Measurements from ENCODE around the gene LPP.

LPP gene

DNA sequence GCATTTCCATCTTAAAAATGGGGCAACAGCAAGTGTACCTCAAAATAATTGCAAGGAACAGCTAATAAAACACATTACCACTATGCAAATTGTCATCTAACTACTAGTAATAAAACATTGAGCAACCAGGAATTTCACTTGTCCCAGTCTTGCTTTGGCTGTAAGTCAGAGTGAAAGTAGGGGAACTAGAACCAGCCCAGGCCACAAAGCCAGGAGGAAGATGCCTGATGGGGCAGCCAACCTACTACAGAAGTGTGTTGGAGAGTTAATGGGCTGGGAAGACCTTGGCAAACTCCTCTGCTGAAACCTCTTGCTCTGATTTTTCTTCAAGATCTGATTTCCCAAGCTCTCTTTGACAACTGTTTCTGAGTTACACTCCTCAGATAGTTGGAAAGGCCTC lies 40.2 kb upstream of the LPP start:
- Histone ChIP-seq H3K9me2 (ENCODE audit: low read depth, low read length) (no peaks in the 10 kb centered on the region), H4K20me1 (ENCODE audit: insufficient read depth, low read length) (no peaks in the 10 kb centered on the region), H3K79me2 (ENCODE audit: insufficient read depth, low read length) (no peaks in the 10 kb centered on the region), H3K9me3 (ENCODE audit: low read length) (no peaks in the 10 kb centered on the region), H3F3A (ENCODE audit: insufficient read depth, low read length) (no peaks in the 10 kb centered on the region), H3K36me3 (ENCODE audit: insufficient read depth, low read length) (no peaks in the 10 kb centered on the region), H3K4me1 (ENCODE audit: insufficient read depth, low read length, severe bottlenecking) (peaks cover 47% of the 10 kb centered on the region), H2AFZ (ENCODE audit: low read length) (no peak overlapping the region), H3K4me2 (ENCODE audit: low read length) (no peak overlapping the region), H3K9ac (ENCODE audit: low read length) (no peak overlapping the region), H3K4me3 (ENCODE audit: low read depth, low read length, poor library complexity, severe bottlenecking) (no peak overlapping the region), H3K27ac (ENCODE audit: low read depth, low read length, poor library complexity, severe bottlenecking) (no peak overlapping the region), H3K27me3 (ENCODE audit: insufficient read depth, low read length) (no peaks in the 10 kb centered on the region)
- TF ChIP-seq EZH2 (IDR thresholded peaks at IDR 0.05; ENCODE audit: borderline replicate concordance, low read length) = no peak

DNA sequence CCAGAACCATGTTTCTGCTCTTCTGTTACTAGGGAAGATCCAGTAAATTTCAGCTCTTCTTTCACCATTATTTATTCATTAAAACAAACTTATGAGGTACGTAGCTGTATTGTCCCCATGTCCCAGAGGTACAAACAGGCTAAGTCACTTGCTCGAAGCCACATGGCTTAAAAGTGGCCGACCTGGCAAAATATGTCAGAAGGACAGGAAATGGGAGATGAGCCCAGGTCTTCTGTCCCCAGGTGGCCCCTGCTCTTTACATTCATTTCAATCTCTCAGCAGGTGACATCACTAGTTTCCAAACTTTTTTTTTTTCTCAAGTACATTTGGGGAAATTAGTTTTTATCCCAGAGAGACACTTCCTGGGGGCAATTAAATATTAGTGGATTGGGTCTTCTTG lies 34.1 kb upstream of the LPP start:
- Histone ChIP-seq H3F3A (ENCODE audit: insufficient read depth, low read length) (no peaks in the 10 kb centered on the region), H4K20me1 (ENCODE audit: insufficient read depth, low read length) (no peaks in the 10 kb centered on the region), H3K9me2 (ENCODE audit: low read depth, low read length) (no peaks in the 10 kb centered on the region), H3K4me2 (ENCODE audit: low read length) (no peak overlapping the region), H3K27me3 (ENCODE audit: insufficient read depth, low read length) (no peaks in the 10 kb centered on the region), H3K9ac (ENCODE audit: low read length) (no peak overlapping the region), H3K4me1 (ENCODE audit: insufficient read depth, low read length, severe bottlenecking) (peaks cover 31% of the 10 kb centered on the region), H3K4me3 (ENCODE audit: low read depth, low read length, poor library complexity, severe bottlenecking) (no peak overlapping the region), H3K9me3 (ENCODE audit: low read length) (no peaks in the 10 kb centered on the region), H3K79me2 (ENCODE audit: insufficient read depth, low read length) (no peaks in the 10 kb centered on the region), H2AFZ (ENCODE audit: low read length) (no peak overlapping the region), H3K36me3 (ENCODE audit: insufficient read depth, low read length) (no peaks in the 10 kb centered on the region), H3K27ac (ENCODE audit: low read depth, low read length, poor library complexity, severe bottlenecking) (no peak overlapping the region)
- no peak for TF ChIP-seq EZH2 (IDR thresholded peaks at IDR 0.05; ENCODE audit: borderline replicate concordance, low read length)
- TF ChIP-seq, protein P1, sequence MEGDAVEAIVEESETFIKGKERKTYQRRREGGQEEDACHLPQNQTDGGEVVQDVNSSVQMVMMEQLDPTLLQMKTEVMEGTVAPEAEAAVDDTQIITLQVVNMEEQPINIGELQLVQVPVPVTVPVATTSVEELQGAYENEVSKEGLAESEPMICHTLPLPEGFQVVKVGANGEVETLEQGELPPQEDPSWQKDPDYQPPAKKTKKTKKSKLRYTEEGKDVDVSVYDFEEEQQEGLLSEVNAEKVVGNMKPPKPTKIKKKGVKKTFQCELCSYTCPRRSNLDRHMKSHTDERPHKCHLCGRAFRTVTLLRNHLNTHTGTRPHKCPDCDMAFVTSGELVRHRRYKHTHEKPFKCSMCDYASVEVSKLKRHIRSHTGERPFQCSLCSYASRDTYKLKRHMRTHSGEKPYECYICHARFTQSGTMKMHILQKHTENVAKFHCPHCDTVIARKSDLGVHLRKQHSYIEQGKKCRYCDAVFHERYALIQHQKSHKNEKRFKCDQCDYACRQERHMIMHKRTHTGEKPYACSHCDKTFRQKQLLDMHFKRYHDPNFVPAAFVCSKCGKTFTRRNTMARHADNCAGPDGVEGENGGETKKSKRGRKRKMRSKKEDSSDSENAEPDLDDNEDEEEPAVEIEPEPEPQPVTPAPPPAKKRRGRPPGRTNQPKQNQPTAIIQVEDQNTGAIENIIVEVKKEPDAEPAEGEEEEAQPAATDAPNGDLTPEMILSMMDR (IDR thresholded peaks at IDR 0.05; ENCODE audit: low read length) = no peak

DNA sequence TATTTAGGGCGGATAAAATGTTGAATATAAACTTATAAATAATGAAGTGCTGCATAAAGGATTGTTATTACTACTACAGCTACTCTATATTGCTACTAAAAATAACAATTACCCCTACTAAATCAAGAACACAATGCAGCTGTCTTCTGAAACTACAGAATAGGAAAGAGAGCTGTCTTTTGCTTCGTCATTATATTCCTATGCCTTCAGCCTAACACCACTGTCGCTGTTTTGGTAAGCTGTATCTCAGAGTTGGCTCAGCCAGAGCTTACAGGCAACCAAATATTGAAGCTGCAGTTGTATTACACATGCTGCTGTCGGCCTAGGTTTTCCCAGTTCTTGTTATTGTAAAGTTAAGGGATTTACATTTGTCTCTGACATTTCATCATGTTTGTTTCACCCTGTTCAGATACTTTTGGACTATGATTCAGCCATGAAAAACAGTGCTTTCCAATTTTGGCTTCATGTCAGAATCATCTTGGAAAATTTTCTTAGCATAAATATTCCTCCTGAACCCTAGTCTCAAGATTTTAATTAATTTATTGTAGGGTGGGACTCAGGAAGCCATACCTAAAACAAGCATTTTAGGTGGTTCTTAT lies 31.3 kb upstream of the LPP start:
- no peaks in the 10 kb centered on the region for H3F3A ChIP-seq (ENCODE audit: insufficient read depth, low read length)
- H3K9me3 ChIP-seq (ENCODE audit: low read length) = no peaks in the 10 kb centered on the region
- TF ChIP-seq, protein P1 (IDR thresholded peaks at IDR 0.05; ENCODE audit: low read length) = no peak
- no peak for TF ChIP-seq EZH2 (IDR thresholded peaks at IDR 0.05; ENCODE audit: borderline replicate concordance, low read length)
- no peaks in the 10 kb centered on the region for H3K9me2 ChIP-seq (ENCODE audit: low read depth, low read length)
- H3K27me3 ChIP-seq (ENCODE audit: insufficient read depth, low read length) = no peaks in the 10 kb centered on the region
- H2AFZ ChIP-seq (ENCODE audit: low read length) = no peak overlapping the region
- no peaks in the 10 kb centered on the region for H3K36me3 ChIP-seq (ENCODE audit: insufficient read depth, low read length)
- H3K79me2 ChIP-seq (ENCODE audit: insufficient read depth, low read length) = no peaks in the 10 kb centered on the region
- H4K20me1 ChIP-seq (ENCODE audit: insufficient read depth, low read length) = no peaks in the 10 kb centered on the region
- H3K4me1 ChIP-seq (ENCODE audit: insufficient read depth, low read length, severe bottlenecking) = peaks cover 34% of the 10 kb centered on the region
- peak overlapping the region; percentile 41 for H3K4me2 ChIP-seq (ENCODE audit: low read length)
- peak overlapping the region; percentile 73 for H3K27ac ChIP-seq (ENCODE audit: low read depth, low read length, poor library complexity, severe bottlenecking)
- peak overlapping the region; percentile 31 for H3K9ac ChIP-seq (ENCODE audit: low read length)
- peak overlapping the region; percentile 1 for H3K4me3 ChIP-seq (ENCODE audit: low read depth, low read length, poor library complexity, severe bottlenecking)
